K562 (cell line): ENCODE measurements around the gene PPIL6. TPM values are rescaled to one million over a fixed set of nuclear protein-coding genes. Genes with fewer than 3 reads are reported as not detected.
A peak's percentile ranks its signal among the peaks of the same experiment; 100 is the strongest.

Experiments
- CCNT2 ChIP-seq: IDR thresholded peaks from 2 replicates; pipeline ENCODE4 v1.6.1; 2011; ENCODE audit warnings: borderline replicate concordance, low read depth, mild to moderate bottlenecking, moderate library complexity, mixed read lengths, low read length; ENCODE audit not compliant: insufficient read length; ENCODE audit errors: extremely low read depth
- CXXC5 ChIP-seq: fragments of 250-450 bp; sonication (Bioruptor Pico); IDR thresholded peaks from 2 replicates; pipeline ENCODE4 v1.8.0; 2022; ENCODE audit warnings: inconsistent platforms, mild to moderate bottlenecking, moderate library complexity
- E2F3 ChIP-seq: fragments of 250-450 bp; sonication (Bioruptor Pico); IDR thresholded peaks from 2 replicates; pipeline ENCODE4 v1.4.0; 2020; ENCODE audit warnings: mild to moderate bottlenecking
- ETV5 ChIP-seq: sonication (generic); formaldehyde crosslinking; IDR thresholded peaks from 2 replicates; pipeline ENCODE4 v1.4.0; 2020; ENCODE audit warnings: low read depth, mild to moderate bottlenecking, missing genetic modification reagents
- HCFC1 ChIP-seq: IDR thresholded peaks from 2 replicates; pipeline ENCODE4 v1.6.1; 2012; ENCODE audit warnings: low read depth, low read length, improper control_type of control experiment
- L3MBTL2 ChIP-seq: fragments of 450-650 bp; IDR thresholded peaks from 2 replicates; pipeline ENCODE4 v1.6.1; 2016; ENCODE audit warnings: mild to moderate bottlenecking, moderate library complexity
- MAFK ChIP-seq: IDR thresholded peaks from 2 replicates; pipeline ENCODE4 v1.6.1; 2011; ENCODE audit warnings: low read length, improper control_type of control experiment
- MAZ ChIP-seq, 2 experiments: fragments of 450-650 bp in 1 of 2; sonication (generic) in 1 of 2; formaldehyde crosslinking; IDR thresholded peaks in 1 of 2; conservative IDR thresholded peaks in 1 of 2; 2 replicates each; pipeline versions ENCODE4 v1.4.0 to v1.5.0; 2020; ENCODE audit warnings: mild to moderate bottlenecking in 1 of 2, missing genetic modification reagents in 1 of 2
- NRF1 ChIP-seq, 2 experiments: fragments of 450-650 bp; IDR thresholded peaks in 1 of 2; conservative IDR thresholded peaks in 1 of 2; 2 replicates each; pipeline ENCODE4 v1.6.1; 2014; ENCODE audit warnings: mild to moderate bottlenecking in 2 of 2
- PKNOX1 ChIP-seq: fragments of 450-650 bp; IDR thresholded peaks from 2 replicates; pipeline ENCODE4 v1.6.1; 2016
- RUNX1 ChIP-seq: sonication (generic); IDR thresholded peaks from 2 replicates; pipeline ENCODE4 v1.6.1; 2016; ENCODE audit warnings: antibody characterized with exemption, low read depth
- SMAD4 ChIP-seq: fragments of 250-450 bp; sonication (Bioruptor Pico); conservative IDR thresholded peaks from 2 replicates; pipeline ENCODE4 v1.8.0; 2021; ENCODE audit warnings: inconsistent platforms, mild to moderate bottlenecking, moderate library complexity
- SMARCA4 ChIP-seq: fragments of 450-650 bp; IDR thresholded peaks from 2 replicates; pipeline ENCODE4 v1.6.1; 2016
- SMC3 ChIP-seq: conservative IDR thresholded peaks from 2 replicates; pipeline ENCODE4 v1.6.1; 2011; ENCODE audit warnings: low read depth, low read length, improper control_type of control experiment; ENCODE audit not compliant: insufficient read depth
- TFAM ChIP-seq: fragments of 250-450 bp; sonication (Bioruptor Pico); conservative IDR thresholded peaks from 2 replicates; pipeline ENCODE4 v1.5.0; 2021; ENCODE audit warnings: mild to moderate bottlenecking, moderate library complexity
- ZKSCAN1 ChIP-seq: fragments of 150-350 bp; IDR thresholded peaks from 2 replicates; pipeline ENCODE4 v1.6.1; 2016; ENCODE audit warnings: low read depth, low read length
- ZNF282 ChIP-seq: sonication (generic); formaldehyde crosslinking; IDR thresholded peaks from 2 replicates; pipeline ENCODE4 v1.8.1; 2023; ENCODE audit warnings: missing genetic modification reagents
- ZNF830 ChIP-seq: fragments of 250-450 bp; sonication (Bioruptor Pico); IDR thresholded peaks from 2 replicates; pipeline ENCODE4 v1.5.0; 2021; ENCODE audit warnings: mild to moderate bottlenecking
- polyA plus RNA-seq, 8 experiments: library from polyadenylated mRNA; depleted of rRNA in 4 of 8; stranded (reverse) in 5 of 8; unstranded in 3 of 8; fragments of >200 nt; fragmentation: Nextera tagmentation in 2 of 8; fragmentation: Illumina TruSeq in 1 of 8; extraction: Ambion mirVana in 2 of 8; extraction: Trizol in 1 of 8; gene quantifications; 2 replicates each; pipeline versions ENCODE4 v1.2.1 to v1.2.3, GENCODE V29; 2011 to 2014; ENCODE audit warnings: inconsistent platforms in 1 of 8, missing spikeins in 1 of 8
- total RNA-seq, 7 experiments: library from RNA; depleted of rRNA in 6 of 7; stranded (reverse); fragments of >200 nt in 6 of 7; fragmentation: Illumina TruSeq in 2 of 7; extraction: Trizol in 2 of 7; gene quantifications; 2 replicates each; pipeline versions ENCODE4 v1.2.1 to v1.2.3, GENCODE V29; 2011 to 2021; ENCODE audit warnings: low replicate concordance in 1 of 7
- TF ChIP-seq, protein P1 (sequence below): fragments of 250-450 bp; sonication (Bioruptor Pico); IDR thresholded peaks from 2 replicates; pipeline ENCODE4 v1.5.0; 2022; ENCODE audit warnings: mild to moderate bottlenecking

PPIL6 gene
- total and polyA plus RNA-seq, 9 of the 15 experiments (the other 6 are each of a cell fraction or from before 2014, with no cell fraction given), result 0.03 to 0.98 (median 0.41) TPM; not detected in 1

GRCh38 chr6:109456111-109456583 is 15.7 kb upstream of the PPIL6 start (continued):
- TF ChIP-seq CCNT2, result no peak
- TF ChIP-seq ZKSCAN1, result no peak
- TF ChIP-seq NRF1 (conservative IDR thresholded peaks at IDR 0.05 in 1 of 2, IDR thresholded peaks at IDR 0.05 in 1 of 2), result 0 out of 4 replicates have a peak, but pooled peaks of 1 of the 2 experiments have one; percentile 16
- TF ChIP-seq SMARCA4, result no peak
- TF ChIP-seq MAFK, result no peak
- TF ChIP-seq HCFC1, result peak; percentile 9; the same call in 1 of the 2 replicates
- TF ChIP-seq CXXC5, result peak; percentile 13
- no peak for TF ChIP-seq RUNX1
- TF ChIP-seq, protein P1, sequence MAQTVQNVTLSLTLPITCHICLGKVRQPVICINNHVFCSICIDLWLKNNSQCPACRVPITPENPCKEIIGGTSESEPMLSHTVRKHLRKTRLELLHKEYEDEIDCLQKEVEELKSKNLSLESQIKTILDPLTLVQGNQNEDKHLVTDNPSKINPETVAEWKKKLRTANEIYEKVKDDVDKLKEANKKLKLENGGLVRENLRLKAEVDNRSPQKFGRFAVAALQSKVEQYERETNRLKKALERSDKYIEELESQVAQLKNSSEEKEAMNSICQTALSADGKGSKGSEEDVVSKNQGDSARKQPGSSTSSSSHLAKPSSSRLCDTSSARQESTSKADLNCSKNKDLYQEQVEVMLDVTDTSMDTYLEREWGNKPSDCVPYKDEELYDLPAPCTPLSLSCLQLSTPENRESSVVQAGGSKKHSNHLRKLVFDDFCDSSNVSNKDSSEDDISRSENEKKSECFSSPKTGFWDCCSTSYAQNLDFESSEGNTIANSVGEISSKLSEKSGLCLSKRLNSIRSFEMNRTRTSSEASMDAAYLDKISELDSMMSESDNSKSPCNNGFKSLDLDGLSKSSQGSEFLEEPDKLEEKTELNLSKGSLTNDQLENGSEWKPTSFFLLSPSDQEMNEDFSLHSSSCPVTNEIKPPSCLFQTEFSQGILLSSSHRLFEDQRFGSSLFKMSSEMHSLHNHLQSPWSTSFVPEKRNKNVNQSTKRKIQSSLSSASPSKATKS (CRISPR knock-in tag), result no peak
- 0 out of 2 replicates have a peak, but pooled peaks have one; percentile 16 for TF ChIP-seq ETV5
- TF ChIP-seq L3MBTL2, result peak; percentile 25; the same call in 1 of the 2 replicates
- TF ChIP-seq SMC3, result no peak
- no peak for TF ChIP-seq PKNOX1
- TF ChIP-seq MAZ (CRISPR knock-in tag; conservative IDR thresholded peaks at IDR 0.05 in 1 of 2, IDR thresholded peaks at IDR 0.05 in 1 of 2), result peak in 1 of 2 experiments; percentile 9; a peak in 2 of 4 replicates
- no peak for TF ChIP-seq ZNF282 (CRISPR knock-in tag)
- TF ChIP-seq E2F3 (CRISPR knock-in tag), result no peak
- TF ChIP-seq SMAD4 (CRISPR knock-in tag), result peak; percentile 65
- TF ChIP-seq TFAM (CRISPR knock-in tag), result no peak
- no peak for TF ChIP-seq ZNF830 (CRISPR knock-in tag)
